GM21390 (cell line): Measurements from ENCODE around the gene MLC1.

Source experiments
- ATAC-seq: cut with Tn5 transposase; IDR thresholded peaks from one replicate; pipeline ENCODE4 v1.9.1; 2021; ENCODE audit not compliant: unreplicated experiment

Gene MLC1

GRCh38 chr22:50078246-50078645, 7.0 kb downstream of the MLC1 start:
- no peak for ATAC-seq

- no peak for ATAC-seq
These were observed 8.3 kb downstream of the MLC1 start for GRCh38 chr22:50076646-50077535.

- ATAC-seq: no peak
These were observed 10.4 kb downstream of the MLC1 start for GRCh38 chr22:50074551-50075530.

- no peak for ATAC-seq
These were observed 11.2 kb downstream of the MLC1 start for GRCh38 chr22:50074056-50074455.

DNA sequence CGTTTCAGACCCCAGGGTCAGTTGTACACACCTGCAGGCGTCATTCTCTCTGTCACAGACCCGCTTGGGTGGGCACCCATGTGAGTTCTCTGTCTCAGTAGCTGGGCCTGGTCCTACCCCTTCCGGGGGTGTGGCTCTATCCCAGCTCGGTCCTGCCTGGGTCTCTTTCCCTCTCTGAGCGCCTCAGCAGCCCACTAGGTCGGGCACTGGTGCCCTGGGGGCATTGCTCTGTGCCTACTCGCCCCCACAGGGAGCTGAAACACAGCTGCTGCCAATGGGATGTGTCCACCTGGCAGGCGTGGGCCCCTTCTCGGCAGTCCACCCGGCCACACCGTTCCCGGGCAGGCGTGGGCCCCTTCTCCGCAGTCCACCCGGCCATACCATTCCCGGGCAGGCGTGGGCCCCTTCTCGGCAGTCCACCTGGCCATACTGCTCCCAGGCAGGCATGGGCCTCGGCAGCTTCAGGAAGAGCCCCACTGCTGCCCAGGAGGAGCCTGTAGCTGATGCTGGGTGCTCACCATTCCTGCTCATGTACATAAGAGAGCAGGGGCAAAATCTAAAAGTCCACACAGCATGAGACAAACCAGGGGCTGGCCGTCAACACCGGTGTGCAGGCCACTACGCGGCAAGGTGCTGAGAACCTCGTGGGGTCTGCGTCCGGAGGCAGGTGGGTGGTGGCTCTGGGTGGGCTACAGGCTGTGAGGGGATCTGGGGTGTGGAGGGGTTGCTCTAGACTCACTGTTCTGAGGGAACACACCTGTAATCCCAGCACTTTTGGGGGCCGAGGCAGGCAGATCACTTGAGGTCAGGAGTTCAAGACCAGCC, 12.3 kb downstream of the MLC1 start:
- ATAC-seq: no peak

- no peak for ATAC-seq
These were observed 13.1 kb downstream of the MLC1 start for GRCh38 chr22:50072167-50072555.

DNA sequence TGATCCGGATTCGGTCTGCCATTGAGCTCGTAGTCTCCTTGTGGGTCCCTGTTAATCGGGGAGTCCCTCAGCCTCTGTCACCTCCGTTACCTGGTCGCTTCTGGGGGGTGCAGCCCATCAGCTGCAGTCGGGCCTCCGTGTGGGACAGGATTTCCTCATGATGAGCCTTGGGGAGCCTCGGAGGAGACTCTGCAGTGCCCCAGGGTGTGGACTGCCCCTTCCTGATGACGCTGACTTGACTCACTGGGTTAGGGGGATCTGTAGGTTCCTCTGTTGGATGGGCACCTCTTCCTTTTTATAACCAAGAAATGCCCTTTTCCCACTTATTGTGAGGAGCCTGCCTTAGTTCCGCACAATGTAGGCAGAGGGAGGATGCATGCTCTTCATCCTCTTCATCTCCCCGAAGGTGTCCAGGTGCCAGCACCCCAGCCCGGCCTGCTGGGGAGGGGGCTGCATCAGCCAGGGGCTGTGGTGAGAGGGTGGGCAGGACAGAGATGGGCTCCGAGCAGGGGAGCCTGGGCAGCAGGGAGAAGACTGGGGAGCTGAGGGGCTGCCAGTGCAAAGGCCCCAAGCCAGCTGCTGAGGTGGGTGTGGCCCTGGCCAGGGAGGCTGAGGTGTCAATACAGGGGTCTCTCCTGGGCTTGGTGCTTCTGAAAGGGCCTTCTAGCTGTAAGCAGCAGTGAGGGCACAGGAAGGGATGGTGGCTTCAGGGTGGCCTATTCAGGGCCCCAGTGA, 13.6 kb downstream of the MLC1 start:
- ATAC-seq: no peak

DNA sequence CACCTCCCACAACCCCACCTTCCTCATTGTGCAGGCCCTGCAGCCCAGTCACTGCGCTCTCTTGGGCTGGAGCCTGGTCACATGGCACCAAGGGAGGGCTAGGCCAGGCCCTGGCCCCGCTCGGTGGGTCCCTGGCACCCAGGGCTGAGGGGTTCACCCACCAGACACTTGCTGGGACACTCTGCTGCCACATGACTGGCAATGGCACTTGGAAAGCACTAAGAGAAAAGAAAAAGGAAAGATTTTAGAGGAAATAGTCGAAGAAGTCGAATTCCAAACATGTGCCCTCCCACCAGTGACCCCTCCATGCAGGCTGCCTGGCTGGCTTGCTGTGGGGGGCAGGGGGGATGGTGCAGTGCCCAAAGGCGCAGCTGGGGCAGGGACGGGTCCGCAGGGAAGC, 14.9 kb downstream of the MLC1 start:
- no peak for ATAC-seq

GRCh38 chr22:50068096-50068495, 17.1 kb downstream of the MLC1 start:
- ATAC-seq: no peak

GRCh38 chr22:50067244-50067643, 18.0 kb downstream of the MLC1 start:
- ATAC-seq: no peak

GRCh38 chr22:50064453-50064852, 20.8 kb downstream of the MLC1 start:
- no peak for ATAC-seq

GRCh38 chr22:50063589-50064393, 21.4 kb downstream of the MLC1 start:
- no peak for ATAC-seq

GRCh38 chr22:50062509-50063135, 22.6 kb downstream of the MLC1 start:
- no peak for ATAC-seq

GRCh38 chr22:50061824-50062355, 23.3 kb downstream of the MLC1 start:
- ATAC-seq: no peak

GRCh38 chr22:50061141-50061823, 23.9 kb downstream of the MLC1 start:
- no peak for ATAC-seq

- no peak for ATAC-seq
These were observed 24.6 kb downstream of the MLC1 start for GRCh38 chr22:50060441-50061140.

DNA sequence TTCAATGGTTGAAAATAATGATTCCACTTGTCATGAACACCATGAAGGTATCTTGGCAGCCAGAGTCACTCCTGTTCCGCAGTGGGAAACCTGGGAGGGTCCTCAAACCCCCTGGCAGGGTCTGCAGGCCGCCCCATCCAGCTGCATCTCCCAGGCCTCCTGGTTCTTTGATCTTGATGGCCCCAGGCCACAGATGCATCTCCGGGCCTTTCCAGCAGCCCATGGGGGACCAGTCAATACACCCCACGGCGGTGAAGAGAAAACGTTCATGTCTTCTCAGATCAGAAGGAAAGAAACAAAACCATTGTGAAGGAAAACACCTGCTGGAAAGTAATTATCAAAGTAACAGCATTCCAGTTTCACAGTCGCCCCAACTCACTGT, 25.4 kb downstream of the MLC1 start:
- ATAC-seq: no peak
